Measurements from ENCODE around the gene SCIMP.
"Not testable (repeated sequence)": the region's sequence is repeated elsewhere in the genome, so short reads cannot be mapped to it uniquely, and the experiment has no call there.

The SCIMP gene

GRCh38 chr17:5183410-5183793 is 51.3 kb downstream of the SCIMP start:
- DNase-seq = no peak

- DNase-seq = no peak
Observed at GRCh38 chr17:5182597-5183409, 51.9 kb downstream of the SCIMP start.

- no peak for DNase-seq
Observed at GRCh38 chr17:5181509-5182305, 53.0 kb downstream of the SCIMP start.

GRCh38 chr17:5179003-5179402 is 55.7 kb downstream of the SCIMP start:
- no peak for DNase-seq

- not testable (repeated sequence) for DNase-seq
Observed at GRCh38 chr17:5175027-5175426, 59.6 kb downstream of the SCIMP start.

- peak; percentile 49 for DNase-seq
Observed at GRCh38 chr17:5165791-5166564, 68.7 kb downstream of the SCIMP start.

GRCh38 chr17:5164436-5164835 is 70.2 kb downstream of the SCIMP start:
- no peak for DNase-seq

- not testable (repeated sequence) for DNase-seq
Observed at GRCh38 chr17:5161793-5162192, 72.9 kb downstream of the SCIMP start.

- not testable (repeated sequence) for DNase-seq
Observed at GRCh38 chr17:5160702-5161101, 74.0 kb downstream of the SCIMP start.
